Femur (tissue), 1 donor: Measurements from ENCODE around the gene KRTAP12-4.

Source experiments
- DNase-seq: peaks from one replicate; pipeline ENCODE4 v3.0.0-alpha.2; 2017

Gene KRTAP12-4

GRCh38 chr21:44606495-44606894 is 48.0 kb downstream of the KRTAP12-4 start:
- no peak for DNase-seq
